ENCODE results near the gene KDSR. TPM values are rescaled to one million over a fixed set of nuclear protein-coding genes. Genes with fewer than 3 reads are reported as not detected.

The KDSR gene
- total and polyA plus RNA-seq, 9 of the 15 experiments (the other 6 are each of a cell fraction or from before 2014, with no cell fraction given): 4.0 to 24.7 (median 12.4) TPM

DNA sequence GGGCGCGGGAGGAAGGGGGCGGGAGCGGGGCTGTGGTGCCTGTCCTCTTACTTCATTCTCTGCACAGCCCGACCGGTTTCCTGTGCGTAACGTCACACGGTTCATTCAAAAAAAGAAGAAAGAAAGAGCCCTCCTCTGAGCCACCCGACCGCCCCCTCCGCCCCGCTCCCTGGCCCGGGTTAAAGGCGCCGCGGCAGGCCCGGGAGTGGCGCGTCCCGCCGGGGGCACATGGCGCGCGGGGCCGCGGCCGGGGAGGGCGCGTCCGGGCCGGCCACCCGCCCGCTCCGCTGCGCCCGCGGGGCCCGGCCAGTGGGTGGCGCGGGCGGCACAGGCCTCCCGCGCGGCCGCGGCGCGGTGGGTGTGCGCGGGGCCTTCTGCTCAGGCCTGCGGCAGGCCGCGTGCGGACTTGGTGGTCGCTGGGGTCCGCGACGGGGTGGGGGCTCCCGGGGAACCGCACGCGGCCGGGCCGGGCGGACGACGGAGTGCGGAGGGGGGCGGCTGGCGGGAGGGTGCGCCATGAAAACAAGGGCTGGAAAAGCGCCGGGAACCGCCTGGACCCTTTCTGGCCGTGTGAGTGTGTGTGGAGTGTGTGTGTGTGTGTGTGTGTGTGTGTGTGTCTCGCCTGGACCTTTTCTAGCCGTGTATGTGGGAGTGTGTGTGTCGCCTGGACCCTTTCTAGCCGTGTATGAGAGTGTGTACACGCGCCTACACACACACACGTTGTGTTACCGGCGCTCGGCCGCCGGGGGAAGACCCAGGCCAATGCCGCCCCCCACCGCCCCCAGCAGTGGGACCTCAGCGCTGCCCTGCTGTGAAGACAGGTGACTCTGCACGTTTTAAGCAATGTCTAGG, 46.7 kb downstream of the KDSR start (continued):
- TF ChIP-seq MGA (IDR thresholded peaks at IDR 0.05): peak; percentile 71
- TF ChIP-seq, protein P1, sequence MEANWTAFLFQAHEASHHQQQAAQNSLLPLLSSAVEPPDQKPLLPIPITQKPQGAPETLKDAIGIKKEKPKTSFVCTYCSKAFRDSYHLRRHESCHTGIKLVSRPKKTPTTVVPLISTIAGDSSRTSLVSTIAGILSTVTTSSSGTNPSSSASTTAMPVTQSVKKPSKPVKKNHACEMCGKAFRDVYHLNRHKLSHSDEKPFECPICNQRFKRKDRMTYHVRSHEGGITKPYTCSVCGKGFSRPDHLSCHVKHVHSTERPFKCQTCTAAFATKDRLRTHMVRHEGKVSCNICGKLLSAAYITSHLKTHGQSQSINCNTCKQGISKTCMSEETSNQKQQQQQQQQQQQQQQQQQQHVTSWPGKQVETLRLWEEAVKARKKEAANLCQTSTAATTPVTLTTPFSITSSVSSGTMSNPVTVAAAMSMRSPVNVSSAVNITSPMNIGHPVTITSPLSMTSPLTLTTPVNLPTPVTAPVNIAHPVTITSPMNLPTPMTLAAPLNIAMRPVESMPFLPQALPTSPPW (CRISPR knock-in tag; IDR thresholded peaks at IDR 0.05): peak; percentile 55
- TF ChIP-seq, protein P2, sequence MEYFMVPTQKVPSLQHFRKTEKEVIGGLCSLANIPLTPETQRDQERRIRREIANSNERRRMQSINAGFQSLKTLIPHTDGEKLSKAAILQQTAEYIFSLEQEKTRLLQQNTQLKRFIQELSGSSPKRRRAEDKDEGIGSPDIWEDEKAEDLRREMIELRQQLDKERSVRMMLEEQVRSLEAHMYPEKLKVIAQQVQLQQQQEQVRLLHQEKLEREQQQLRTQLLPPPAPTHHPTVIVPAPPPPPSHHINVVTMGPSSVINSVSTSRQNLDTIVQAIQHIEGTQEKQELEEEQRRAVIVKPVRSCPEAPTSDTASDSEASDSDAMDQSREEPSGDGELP (CRISPR knock-in tag; IDR thresholded peaks at IDR 0.05; ENCODE audit: borderline replicate concordance): peak; percentile 25; the same call in 1 of the 2 replicates
- TF ChIP-seq ZFP91 (CRISPR knock-in tag; IDR thresholded peaks at IDR 0.05): no peak
- no peak for TF ChIP-seq NFYB (IDR thresholded peaks at IDR 0.05; ENCODE audit: extremely low read depth, insufficient read length)
